H1 (cell line): Measurements from ENCODE around the gene ZMYM4. TPM values are rescaled to one million over a fixed set of nuclear protein-coding genes. Genes with fewer than 3 reads are reported as not detected.

Experiments used
- CTCF ChIA-PET: fragments of 300-600 bp; sonication (Branson Sonifier 250); formaldehyde crosslinking; loops from one replicate; lab custom pipeline; 2021; ENCODE audit not compliant: partially characterized antibody; lab: Charles Lee
- POLR2A ChIA-PET: fragments of 300-600 bp; sonication (Branson Sonifier 250); formaldehyde crosslinking; loops from one replicate; lab custom pipeline; 2021; ENCODE audit warnings: inconsistent platforms; ENCODE audit not compliant: partially characterized antibody; lab: Charles Lee
- DNase-seq, 2 experiments: peaks; one replicate each; pipeline versions ENCODE4 v3.0.0 to v3.0.0-alpha.2; 2010 to 2022; ENCODE audit warnings: low spot score in 2 of 2, low read depth in 1 of 2, mixed read lengths in 1 of 2
- FAIRE-seq: peaks from 2 replicates; lab custom pipeline; 2011; peaks lifted over from hg19 to GRCh38; lab: Jason Lieb, UNC
- H2AFZ ChIP-seq: 2 replicates; pipeline ENCODE4 v1.8.1; 2012; ENCODE audit warnings: low read length, inconsistent platforms
- H2AK5ac ChIP-seq: 2 replicates; pipeline ENCODE4 v1.6.1; 2013; ENCODE audit warnings: low read depth, low read length
- H2BK120ac ChIP-seq: replicated peaks from 2 replicates; pipeline ENCODE3; 2013; ENCODE audit warnings: low read depth, low read length, inconsistent platforms
- H2BK12ac ChIP-seq: 2 replicates; pipeline ENCODE4 v1.6.1; 2013; ENCODE audit warnings: low read depth, low read length
- H2BK15ac ChIP-seq: 2 replicates; pipeline ENCODE4 v1.6.1; 2013; ENCODE audit warnings: low read length
- H2BK20ac ChIP-seq: 2 replicates; pipeline ENCODE4 v1.6.1; 2013; ENCODE audit warnings: low read length
- H2BK5ac ChIP-seq: 2 replicates; pipeline ENCODE4 v1.6.1; 2013; ENCODE audit warnings: low read depth, low read length
- H3K14ac ChIP-seq: 2 replicates; pipeline ENCODE4 v1.6.1; 2013; ENCODE audit warnings: inconsistent platforms; ENCODE audit not compliant: insufficient read length
- H3K18ac ChIP-seq: 2 replicates; pipeline ENCODE4 v1.6.1; 2013; ENCODE audit warnings: low read length; ENCODE audit errors: extremely low read depth
- H3K23ac ChIP-seq: 2 replicates; pipeline ENCODE4 v1.6.1; 2013; ENCODE audit warnings: inconsistent platforms; ENCODE audit not compliant: insufficient read length
- H3K23me2 ChIP-seq: 2 replicates; pipeline ENCODE4 v1.6.1; 2013; ENCODE audit warnings: low read depth, low read length
- H3K27ac ChIP-seq: 2 replicates; pipeline ENCODE4 v1.6.1; 2011; ENCODE audit warnings: low read depth, low read length, inconsistent platforms
- H3K27me3 ChIP-seq, 4 experiments: replicated peaks in 1 of 4; 1 replicate in 1 of 4; 2 replicates in 3 of 4; pipeline versions ENCODE4 v1.6.1 to v1.8.1; 2011 to 2013; ENCODE audit warnings: low read length in 3 of 4, mild to moderate bottlenecking in 3 of 4, inconsistent platforms in 2 of 4, mixed read lengths in 2 of 4, moderate library complexity in 1 of 4; ENCODE audit not compliant: control insufficient read depth in 3 of 4, insufficient read depth in 3 of 4; ENCODE audit errors: extremely low read depth in 1 of 4
- H3K36me3 ChIP-seq, 4 experiments: 2 replicates each; pipeline versions ENCODE4 v1.6.1 to v1.8.1; 2011 to 2013; ENCODE audit warnings: mild to moderate bottlenecking in 4 of 4, low read length in 3 of 4, moderate library complexity in 2 of 4, control low read depth in 1 of 4, inconsistent platforms in 1 of 4; ENCODE audit not compliant: insufficient read depth in 4 of 4, control insufficient read depth in 2 of 4
- H3K4ac ChIP-seq: replicated peaks from 2 replicates; pipeline ENCODE3; 2013; ENCODE audit warnings: low read length, low read depth, mixed read lengths, inconsistent platforms; ENCODE audit not compliant: insufficient read length
- H3K4me1 ChIP-seq, 4 experiments: replicated peaks in 1 of 4; 1 replicate in 1 of 4; 2 replicates in 3 of 4; pipeline versions ENCODE4 v1.6.1 to v1.8.1; 2011 to 2013; ENCODE audit warnings: low read length in 3 of 4, inconsistent platforms in 2 of 4, mixed read lengths in 1 of 4; ENCODE audit not compliant: insufficient read depth in 4 of 4, control insufficient read depth in 3 of 4
- H3K4me2 ChIP-seq, 2 experiments: 2 replicates each; pipeline versions ENCODE4 v1.6.1 to v1.8.1; 2011 to 2013; ENCODE audit warnings: low read depth in 2 of 2, low read length in 2 of 2, control low read depth in 1 of 2, inconsistent platforms in 1 of 2, mild to moderate bottlenecking in 1 of 2; ENCODE audit not compliant: insufficient read depth in 1 of 2
- H3K4me3 ChIP-seq, 4 experiments: fragments of 200-600, 300-600 bp in 1 of 4; sonication (generic), shearing (Covaris generic), sonication (Bioruptor Twin) in 1 of 4; 2 replicates each; pipeline versions ENCODE4 v1.5.1 to v1.8.1; 2011 to 2016; ENCODE audit warnings: low read length in 4 of 4, low read depth in 3 of 4, control low read depth in 2 of 4, inconsistent platforms in 2 of 4, mild to moderate bottlenecking in 2 of 4, mixed read lengths in 1 of 4, moderate library complexity in 1 of 4; ENCODE audit not compliant: insufficient read depth in 2 of 4; ENCODE audit errors: extremely low read depth in 1 of 4
- H3K56ac ChIP-seq: replicated peaks from 2 replicates; pipeline ENCODE3; 2013; ENCODE audit warnings: low read depth, mild to moderate bottlenecking, mixed read lengths, low read length, inconsistent platforms; ENCODE audit not compliant: insufficient read length
- H3K79me1 ChIP-seq: 2 replicates; pipeline ENCODE4 v1.6.1; 2013; ENCODE audit warnings: low read depth, low read length, control low read depth
- H3K79me2 ChIP-seq, 2 experiments: 2 replicates each; pipeline versions ENCODE4 v1.6.1 to v1.8.1; 2012 to 2013; ENCODE audit warnings: low read length in 2 of 2, mild to moderate bottlenecking in 2 of 2, inconsistent platforms in 1 of 2; ENCODE audit not compliant: insufficient read depth in 2 of 2, control insufficient read depth in 1 of 2
- H3K9ac ChIP-seq, 4 experiments: replicated peaks in 1 of 4; 1 replicate in 1 of 4; 2 replicates in 3 of 4; pipeline versions ENCODE4 v1.6.1 to v1.8.1; 2011 to 2013; ENCODE audit warnings: low read depth in 3 of 4, low read length in 3 of 4, control low read depth in 2 of 4, mild to moderate bottlenecking in 2 of 4, moderate library complexity in 2 of 4, inconsistent platforms in 1 of 4; ENCODE audit errors: extremely low read depth in 1 of 4
- H3K9me3 ChIP-seq, 2 experiments: 2 replicates each; pipeline versions ENCODE4 v1.6.1 to v1.8.1; 2012 to 2013; ENCODE audit warnings: mild to moderate bottlenecking in 2 of 2, moderate library complexity in 2 of 2, control low read depth in 1 of 2, inconsistent platforms in 1 of 2, low read depth in 1 of 2, low read length in 1 of 2, mixed read lengths in 1 of 2; ENCODE audit not compliant: insufficient read depth in 2 of 2
- H4K20me1 ChIP-seq, 2 experiments: replicated peaks in 1 of 2; 2 replicates each; pipeline versions ENCODE3 to v1.8.1; 2011 to 2013; ENCODE audit warnings: inconsistent platforms in 2 of 2, low read length in 2 of 2, mild to moderate bottlenecking in 1 of 2; ENCODE audit not compliant: insufficient read depth in 2 of 2, control insufficient read depth in 1 of 2
- H4K5ac ChIP-seq: 2 replicates; pipeline ENCODE4 v1.6.1; 2013; ENCODE audit warnings: low read length, low read depth, mixed read lengths, inconsistent platforms; ENCODE audit not compliant: insufficient read length
- H4K8ac ChIP-seq: 2 replicates; pipeline ENCODE4 v1.8.0; 2013; ENCODE audit warnings: mild to moderate bottlenecking, moderate library complexity, low read length, inconsistent platforms; ENCODE audit not compliant: insufficient read depth; ENCODE audit errors: extremely low read depth
- H4K91ac ChIP-seq: replicated peaks from 2 replicates; pipeline ENCODE3; 2013; ENCODE audit warnings: low read length, mixed read lengths, inconsistent platforms; ENCODE audit not compliant: insufficient read length
- BRCA1 ChIP-seq: IDR thresholded peaks from 2 replicates; pipeline ENCODE4 v1.6.1; 2012; ENCODE audit warnings: low read depth, low read length, improper control_type of control experiment
- CEBPB ChIP-seq: IDR thresholded peaks from 2 replicates; pipeline ENCODE4 v1.6.1; 2012; ENCODE audit warnings: low read depth, low read length
- CHD1 ChIP-seq: IDR thresholded peaks from 2 replicates; pipeline ENCODE4 v1.6.1; 2012; ENCODE audit warnings: low read depth, low read length, improper control_type of control experiment
- GABPA ChIP-seq: IDR thresholded peaks from 2 replicates; pipeline ENCODE4 v1.6.1; 2011; ENCODE audit warnings: mild to moderate bottlenecking, low read length, moderate library complexity, borderline replicate concordance; ENCODE audit not compliant: insufficient read depth
- NRF1 ChIP-seq: IDR thresholded peaks from 2 replicates; pipeline ENCODE4 v1.6.1; 2011; ENCODE audit warnings: mild to moderate bottlenecking, low read depth, low read length, improper control_type of control experiment
- POLR2AphosphoS5 ChIP-seq: IDR thresholded peaks from 2 replicates; pipeline ENCODE4 v1.6.1; 2011; ENCODE audit warnings: low read depth, low read length
- SAP30 ChIP-seq: fragments of 300-600 bp; sonication (generic); IDR thresholded peaks from 2 replicates; pipeline ENCODE4 v1.7.1; 2012; ENCODE audit warnings: low read length, moderate library complexity, mild to moderate bottlenecking, inconsistent platforms; ENCODE audit not compliant: insufficient read depth, insufficient replicate concordance
- SIN3A ChIP-seq, 2 experiments: IDR thresholded peaks in 1 of 2; conservative IDR thresholded peaks in 1 of 2; 2 replicates each; pipeline ENCODE4 v1.6.1; 2011 to 2012; ENCODE audit warnings: low read length in 2 of 2, improper control_type of control experiment in 1 of 2, low read depth in 1 of 2, mild to moderate bottlenecking in 1 of 2
- SIRT6 ChIP-seq: IDR thresholded peaks from one replicate; pipeline ENCODE4 v1.7.1; 2012; ENCODE audit warnings: low read length, inconsistent platforms
- SUZ12 ChIP-seq: fragments of 200-600 bp; sonication (generic); IDR thresholded peaks from 2 replicates; pipeline ENCODE4 v1.6.1; 2012; ENCODE audit warnings: mild to moderate bottlenecking, inconsistent platforms, low read length, moderate library complexity, mixed read lengths
- TAF1 ChIP-seq: IDR thresholded peaks from 2 replicates; pipeline ENCODE4 v1.6.1; 2011; ENCODE audit warnings: mild to moderate bottlenecking, low read depth, low read length
- TBP ChIP-seq: IDR thresholded peaks from 2 replicates; pipeline ENCODE4 v1.6.1; 2011; ENCODE audit warnings: low read depth, low read length, improper control_type of control experiment
- WGBS, 2 experiments: shearing (Covaris generic) in 1 of 2; methylation state at CpG; one replicate each; pipeline versions ENCODE4 v1.1.6 to v1.1.7; 2013 to 2015; ENCODE audit warnings: low lambda C conversion rate in 2 of 2, mixed read lengths in 2 of 2, inconsistent platforms in 1 of 2, low coverage in 1 of 2, missing lambda C conversion rate in 1 of 2; ENCODE audit not compliant: insufficient replicate concordance in 2 of 2, insufficient coverage in 1 of 2, insufficient read length in 1 of 2; ENCODE audit errors: extremely low coverage in 1 of 2, missing lambda C conversion rate in 1 of 2; 5-methylcytosine and 5-hydroxymethylcytosine counted together
- polyA plus RNA-seq, 7 experiments: library from polyadenylated mRNA; depleted of rRNA in 3 of 7; stranded (reverse) in 5 of 7; unstranded in 2 of 7; fragments of >200 nt in 5 of 7; fragments of 200-250 nt in 2 of 7; gene quantifications; 1 replicate in 5 of 7; 2 replicates in 1 of 7; 4 replicates in 1 of 7; pipeline versions ENCODE4 v1.2.1 to v1.2.3, GENCODE V29; 2011 to 2013; ENCODE audit warnings: missing spikeins in 2 of 7, mixed read lengths in 2 of 7
- total RNA-seq: library from RNA; stranded (reverse); fragmentation: NEBNext Ultra II Directional; extraction: Animal tissue kit (Norgen Biotek cat#: 25700); gene quantifications from 2 replicates; pipeline ENCODE4 v1.2.1, GENCODE V29; 2021

ZMYM4 gene
- total and polyA plus RNA-seq, 2 of the 8 experiments (the other 6 are each of a cell fraction or from before 2014, with no cell fraction given) = 16.7 to 81.3 TPM

DNA sequence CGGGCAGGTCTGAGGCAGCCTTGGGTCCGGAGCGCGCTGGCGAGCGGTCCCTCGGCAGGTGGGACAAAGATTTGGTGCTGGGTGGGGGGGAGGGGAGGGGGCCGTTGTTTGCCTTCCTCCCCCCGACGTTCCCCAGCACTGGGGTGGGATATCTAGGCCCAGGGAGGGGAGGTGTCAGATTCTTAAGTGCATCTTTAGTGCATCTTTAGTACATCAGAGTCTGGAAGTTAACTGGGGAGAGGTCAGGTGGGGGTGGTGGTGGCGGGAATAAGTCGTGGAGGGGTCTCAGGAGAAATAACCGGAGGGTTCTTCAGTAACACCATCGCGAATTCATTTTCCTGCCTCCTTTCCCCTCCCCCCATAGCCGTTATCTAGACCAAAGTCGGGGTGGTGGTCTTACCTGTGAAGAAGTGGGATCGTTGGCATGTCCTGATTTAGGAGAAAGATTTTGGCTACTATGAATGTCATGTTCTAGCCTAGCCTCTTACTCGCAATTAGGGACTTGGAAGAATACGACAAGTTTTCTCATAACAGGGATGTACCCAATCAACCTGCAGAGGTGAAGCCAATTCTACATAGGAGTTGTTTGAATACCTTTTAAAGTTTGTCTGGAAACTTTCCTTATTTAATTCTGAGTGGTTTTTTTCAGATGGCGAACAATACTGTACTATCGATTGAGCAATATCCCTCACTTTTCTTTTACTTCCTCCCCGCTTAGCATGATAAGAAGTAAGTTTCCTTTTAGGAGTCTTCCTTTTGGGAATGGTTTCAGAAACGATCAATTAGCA lies 886 bp downstream of the ZMYM4 start:
- H3K23me2 ChIP-seq = no peaks in the 10 kb centered on the region; the same call in 1 of the 2 replicates
- H3K18ac ChIP-seq = peak overlapping the region; percentile 39; the same call in 1 of the 2 replicates
- peaks cover 2% of the 10 kb centered on the region; the same call in 1 of the 2 replicates for H3K79me1 ChIP-seq
- H3K79me2 ChIP-seq = peaks cover 12 to 53% of the 10 kb centered on the region in 2 experiments
- POLR2A ChIA-PET = interaction anchor here (1.0 to 1.5 kb wide), 9 partner anchors 10 to 76 kb away, joined by 3 to 6 read pairs (median 3); partner anchors contain the start of gene SFPQ
- peaks cover 0 to 3% of the 10 kb centered on the region in 2 experiments for H4K20me1 ChIP-seq
- no peaks in the 10 kb centered on the region for H3K9me3 ChIP-seq
- peak; percentile 7 for FAIRE-seq
- H2BK5ac ChIP-seq = peak overlapping the region; percentile 63; the same call in 1 of the 2 replicates
- H3K4ac ChIP-seq = no peak overlapping the region
- H2AK5ac ChIP-seq = no peak overlapping the region
- no peak overlapping the region for H2BK120ac ChIP-seq
- H2BK12ac ChIP-seq = no peak overlapping the region
- no peak overlapping the region for H2BK15ac ChIP-seq
- H3K14ac ChIP-seq = no peak overlapping the region
- H4K5ac ChIP-seq = peak overlapping the region; percentile 87
- H4K8ac ChIP-seq = peak overlapping the region; percentile 97; the same call in 1 of the 2 replicates
- no peak overlapping the region for H3K56ac ChIP-seq
- H4K91ac ChIP-seq = peak overlapping the region; percentile 84
- H3K23ac ChIP-seq = no peak overlapping the region
- no peak overlapping the region for H2BK20ac ChIP-seq
- H3K9ac ChIP-seq = peak overlapping the region; percentile 67 to 92 (median 83)
- H2AFZ ChIP-seq = no peak overlapping the region
- H3K27me3 ChIP-seq = no peaks in the 10 kb centered on the region
- 21% methylated on average over 11 of the region's 24 CpGs; no CpG with 5 or more reads in 1 of the 2 experiments for WGBS, 2 experiments
- peak overlapping the region; percentile 89 for H3K27ac ChIP-seq
- H3K36me3 ChIP-seq = no peaks in the 10 kb centered on the region
- DNase-seq = peak in 1 of 2 experiments; percentile 47
- H3K4me1 ChIP-seq = peaks cover 0 to 3% (median 1%) of the 10 kb centered on the region in 4 experiments; a peak in 3 of 7 replicates
- H3K4me3 ChIP-seq = peak overlapping the region; percentile 72 to 91 (median 75)
- CTCF ChIA-PET = interaction anchor here (0.9 to 1.2 kb wide), 3 partner anchors 13 to 64 kb away, joined by 3 to 5 read pairs (median 4); no protein-coding TSS in a partner anchor
- peak overlapping the region; percentile 76 to 81 for H3K4me2 ChIP-seq
- TF ChIP-seq SAP30 = no peak
- TF ChIP-seq TAF1 = no peak
- TF ChIP-seq CHD1 = no peak
- no peak for TF ChIP-seq NRF1
- TF ChIP-seq SIN3A (conservative IDR thresholded peaks at IDR 0.05 in 1 of 2, IDR thresholded peaks at IDR 0.05 in 1 of 2; ENCODE audit: low read depth in 1 of 2, low read length in 2 of 2) = 0 out of 4 replicates have a peak, but pooled peaks of 1 of the 2 experiments have one; percentile 18
- no peak for TF ChIP-seq BRCA1
- TF ChIP-seq GABPA = no peak
- TF ChIP-seq CEBPB = peak; percentile 75
- TF ChIP-seq TBP = no peak
- TF ChIP-seq POLR2AphosphoS5 = 0 out of 2 replicates have a peak, but pooled peaks have one; percentile 44
- no peak for TF ChIP-seq SUZ12
- TF ChIP-seq SIRT6 = no peak
